WERI-Rb-1 (cell line): ENCODE data around the gene HOXC11.
A peak's percentile ranks its signal among the peaks of the same experiment; 100 is the strongest.

ENCODE experiments used
- DNase-seq: peaks from one replicate; pipeline ENCODE4 v3.0.0-alpha.2; 2020
- H3K27ac ChIP-seq: fragments of 250-450 bp; sonication (Bioruptor Pico); 2 replicates; pipeline ENCODE4 v1.5.1; 2020; ENCODE audit warnings: mild to moderate bottlenecking, moderate library complexity
- H3K27me3 ChIP-seq: fragments of 250-450 bp; sonication (Bioruptor Pico); 2 replicates; pipeline ENCODE4 v1.5.1; 2021; ENCODE audit warnings: mild to moderate bottlenecking, low read depth, moderate library complexity; ENCODE audit not compliant: insufficient read depth, severe bottlenecking
- H3K36me3 ChIP-seq: fragments of 250-450 bp; sonication (Bioruptor Pico); 2 replicates; pipeline ENCODE4 v1.5.1; 2020; ENCODE audit warnings: mild to moderate bottlenecking, moderate library complexity
- H3K4me3 ChIP-seq: 2 replicates; pipeline ENCODE4 v1.5.1; 2011; ENCODE audit warnings: low read depth, mild to moderate bottlenecking, control low read depth, low read length
- H3K9me3 ChIP-seq: fragments of 250-450 bp; sonication (Bioruptor Pico); 2 replicates; pipeline ENCODE4 v1.5.1; 2021; ENCODE audit warnings: mild to moderate bottlenecking, moderate library complexity; ENCODE audit not compliant: severe bottlenecking
- TF ChIP-seq, protein P1 (sequence below): IDR thresholded peaks from 2 replicates; pipeline ENCODE4 v1.5.1; 2011; ENCODE audit warnings: low read depth, mild to moderate bottlenecking, control low read depth, inconsistent platforms, low read length

HOXC11 gene

GRCh38 chr12:54017027-54017788, 44.3 kb downstream of the HOXC11 start:
- no peaks in the 10 kb centered on the region for H3K27me3 ChIP-seq
- H3K27ac ChIP-seq: peak overlapping the region; percentile 97
- TF ChIP-seq, protein P1, sequence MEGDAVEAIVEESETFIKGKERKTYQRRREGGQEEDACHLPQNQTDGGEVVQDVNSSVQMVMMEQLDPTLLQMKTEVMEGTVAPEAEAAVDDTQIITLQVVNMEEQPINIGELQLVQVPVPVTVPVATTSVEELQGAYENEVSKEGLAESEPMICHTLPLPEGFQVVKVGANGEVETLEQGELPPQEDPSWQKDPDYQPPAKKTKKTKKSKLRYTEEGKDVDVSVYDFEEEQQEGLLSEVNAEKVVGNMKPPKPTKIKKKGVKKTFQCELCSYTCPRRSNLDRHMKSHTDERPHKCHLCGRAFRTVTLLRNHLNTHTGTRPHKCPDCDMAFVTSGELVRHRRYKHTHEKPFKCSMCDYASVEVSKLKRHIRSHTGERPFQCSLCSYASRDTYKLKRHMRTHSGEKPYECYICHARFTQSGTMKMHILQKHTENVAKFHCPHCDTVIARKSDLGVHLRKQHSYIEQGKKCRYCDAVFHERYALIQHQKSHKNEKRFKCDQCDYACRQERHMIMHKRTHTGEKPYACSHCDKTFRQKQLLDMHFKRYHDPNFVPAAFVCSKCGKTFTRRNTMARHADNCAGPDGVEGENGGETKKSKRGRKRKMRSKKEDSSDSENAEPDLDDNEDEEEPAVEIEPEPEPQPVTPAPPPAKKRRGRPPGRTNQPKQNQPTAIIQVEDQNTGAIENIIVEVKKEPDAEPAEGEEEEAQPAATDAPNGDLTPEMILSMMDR: peak; percentile 15; the same call in 1 of the 2 replicates
- no peaks in the 10 kb centered on the region for H3K9me3 ChIP-seq
- H3K36me3 ChIP-seq: no peaks in the 10 kb centered on the region; the same call in 1 of the 2 replicates
- peak; percentile 77 for DNase-seq
- peak overlapping the region; percentile 73 for H3K4me3 ChIP-seq

DNA sequence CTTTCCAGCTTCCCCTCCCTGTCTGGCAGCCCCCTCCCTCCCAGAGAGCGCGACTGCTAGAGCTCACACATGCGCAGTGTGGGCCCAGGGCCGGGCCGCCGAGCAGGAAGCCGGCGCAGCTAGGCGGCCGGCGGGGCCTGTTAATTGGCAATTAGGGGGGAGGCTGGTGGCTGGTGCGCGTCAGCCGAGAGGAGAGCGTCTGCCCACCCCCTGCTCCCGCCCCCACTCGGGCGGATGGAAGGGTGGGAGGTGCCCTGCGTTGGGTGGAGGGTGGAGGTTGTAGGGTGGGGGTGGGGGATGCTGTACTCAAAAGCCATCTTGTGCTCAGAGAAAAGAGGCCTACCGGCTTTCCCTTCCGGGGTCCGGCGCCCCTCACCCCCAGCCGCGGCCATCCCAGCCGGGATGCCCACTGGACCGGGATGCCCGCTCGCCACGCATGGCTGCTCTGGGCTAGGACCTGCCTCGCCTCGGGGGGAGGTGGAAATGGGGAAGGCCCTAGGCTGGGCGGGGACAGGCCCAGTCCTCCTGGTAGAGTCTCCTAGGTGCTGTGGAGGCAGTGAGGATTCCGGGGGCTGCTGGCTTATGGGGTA, 45.0 kb downstream of the HOXC11 start:
- peak overlapping the region; percentile 97 for H3K27ac ChIP-seq
- H3K9me3 ChIP-seq: no peaks in the 10 kb centered on the region
- H3K27me3 ChIP-seq: no peaks in the 10 kb centered on the region
- peak overlapping the region; percentile 73 for H3K4me3 ChIP-seq
- no peaks in the 10 kb centered on the region; the same call in 1 of the 2 replicates for H3K36me3 ChIP-seq
- TF ChIP-seq, protein P1: no peak
- DNase-seq: peak; percentile 97

- TF ChIP-seq, protein P1: no peak
Measured at GRCh38 chr12:54018468-54018984, 45.6 kb downstream of the HOXC11 start.

GRCh38 chr12:54019091-54019811, 46.3 kb downstream of the HOXC11 start:
- H3K4me3 ChIP-seq: peak overlapping the region; percentile 73
- H3K27me3 ChIP-seq: no peaks in the 10 kb centered on the region
- DNase-seq: peak; percentile 64
- no peaks in the 10 kb centered on the region; the same call in 1 of the 2 replicates for H3K36me3 ChIP-seq
- TF ChIP-seq, protein P1: no peak
- peak overlapping the region; percentile 97 for H3K27ac ChIP-seq
- no peaks in the 10 kb centered on the region for H3K9me3 ChIP-seq

More at GRCh38 chr12:54018468-54018984, 45.6 kb downstream of the HOXC11 start:
- H3K36me3 ChIP-seq: no peaks in the 10 kb centered on the region; the same call in 1 of the 2 replicates
- peak overlapping the region; percentile 97 for H3K27ac ChIP-seq
- peak; percentile 85 for DNase-seq
- no peaks in the 10 kb centered on the region for H3K27me3 ChIP-seq
- H3K4me3 ChIP-seq: peak overlapping the region; percentile 73
- H3K9me3 ChIP-seq: no peaks in the 10 kb centered on the region

GRCh38 chr12:54019924-54020590, 47.1 kb downstream of the HOXC11 start:
- no peak for DNase-seq
- no peaks in the 10 kb centered on the region; the same call in 1 of the 2 replicates for H3K36me3 ChIP-seq
- no peaks in the 10 kb centered on the region for H3K27me3 ChIP-seq
- peak overlapping the region; percentile 73 for H3K4me3 ChIP-seq
- TF ChIP-seq, protein P1: no peak
- peak overlapping the region; percentile 97 for H3K27ac ChIP-seq
- H3K9me3 ChIP-seq: no peaks in the 10 kb centered on the region
